Right forelimb (tissue), 1 donor: ENCODE measurements around the gene RELCH.

Experiments used
- DNase-seq: peaks from one replicate; pipeline ENCODE4 v3.0.0-alpha.2; 2018

Gene RELCH

GRCh38 chr18:62250475-62250874 lies 63.4 kb downstream of the RELCH start:
- DNase-seq: no peak

- DNase-seq: no peak
Observed at GRCh38 chr18:62258093-62258492, 71.0 kb downstream of the RELCH start.

- no peak for DNase-seq
Observed at GRCh38 chr18:62258616-62259015, 71.6 kb downstream of the RELCH start.

GRCh38 chr18:62262061-62262460 lies 75.0 kb downstream of the RELCH start:
- no peak for DNase-seq

GRCh38 chr18:62264984-62265383 lies 77.9 kb downstream of the RELCH start:
- DNase-seq: no peak

GRCh38 chr18:62277045-62277444 lies 90.0 kb downstream of the RELCH start:
- DNase-seq: no peak

- DNase-seq: no peak
Observed at GRCh38 chr18:62279561-62279960, 92.5 kb downstream of the RELCH start.

GRCh38 chr18:62280058-62280457 lies 93.0 kb downstream of the RELCH start:
- DNase-seq: no peak

GRCh38 chr18:62280786-62281185 lies 93.7 kb downstream of the RELCH start:
- no peak for DNase-seq

- no peak for DNase-seq
Observed at GRCh38 chr18:62281684-62282083, 94.6 kb downstream of the RELCH start.

GRCh38 chr18:62282188-62282629 lies 95.2 kb downstream of the RELCH start:
- no peak for DNase-seq

- DNase-seq: no peak
Observed at GRCh38 chr18:62284637-62285036, 97.6 kb downstream of the RELCH start.

GRCh38 chr18:62285281-62285680 lies 98.2 kb downstream of the RELCH start:
- DNase-seq: no peak

GRCh38 chr18:62287781-62288664 lies 101.0 kb downstream of the RELCH start:
- no peak for DNase-seq

- DNase-seq: no peak
Observed at GRCh38 chr18:62288665-62289008, 101.6 kb downstream of the RELCH start.

- DNase-seq: no peak
Observed at GRCh38 chr18:62289047-62289446, 102.0 kb downstream of the RELCH start.

- DNase-seq: no peak
Observed at GRCh38 chr18:62294073-62294472, 107.0 kb downstream of the RELCH start.

GRCh38 chr18:62300359-62300963 lies 113.4 kb downstream of the RELCH start:
- no peak for DNase-seq

GRCh38 chr18:62301322-62301721 lies 114.3 kb downstream of the RELCH start:
- no peak for DNase-seq

GRCh38 chr18:62312851-62313250 lies 125.8 kb downstream of the RELCH start:
- DNase-seq: no peak

- DNase-seq: no peak
Observed at GRCh38 chr18:62318228-62319180, 131.4 kb downstream of the RELCH start.

GRCh38 chr18:62321201-62321600 lies 134.1 kb downstream of the RELCH start:
- no peak for DNase-seq

GRCh38 chr18:62323483-62324180 lies 136.6 kb downstream of the RELCH start:
- no peak for DNase-seq
